ENCODE data around the gene DCUN1D2.

DNA sequence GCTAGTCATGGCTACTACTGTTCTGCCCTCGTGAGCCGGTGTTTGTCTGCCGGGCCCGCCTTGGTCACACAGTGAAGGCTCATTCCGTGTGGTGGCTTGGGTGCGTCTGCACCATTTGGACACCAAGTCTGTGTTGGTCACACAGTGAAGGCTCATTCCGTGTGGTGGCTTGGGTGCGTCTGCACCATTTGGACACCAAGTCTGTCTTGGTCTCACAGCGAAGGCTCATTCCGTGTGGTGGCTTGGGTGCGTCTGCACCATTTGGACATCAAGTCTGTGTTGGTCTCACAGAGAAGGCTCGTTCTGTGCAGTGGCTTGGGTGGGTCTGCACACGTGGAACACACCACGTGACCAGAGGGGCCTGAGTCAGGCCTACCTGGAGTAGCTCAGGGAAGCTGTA lies 29.0 kb upstream of the DCUN1D2 start:
- TF ChIP-seq, protein P1, sequence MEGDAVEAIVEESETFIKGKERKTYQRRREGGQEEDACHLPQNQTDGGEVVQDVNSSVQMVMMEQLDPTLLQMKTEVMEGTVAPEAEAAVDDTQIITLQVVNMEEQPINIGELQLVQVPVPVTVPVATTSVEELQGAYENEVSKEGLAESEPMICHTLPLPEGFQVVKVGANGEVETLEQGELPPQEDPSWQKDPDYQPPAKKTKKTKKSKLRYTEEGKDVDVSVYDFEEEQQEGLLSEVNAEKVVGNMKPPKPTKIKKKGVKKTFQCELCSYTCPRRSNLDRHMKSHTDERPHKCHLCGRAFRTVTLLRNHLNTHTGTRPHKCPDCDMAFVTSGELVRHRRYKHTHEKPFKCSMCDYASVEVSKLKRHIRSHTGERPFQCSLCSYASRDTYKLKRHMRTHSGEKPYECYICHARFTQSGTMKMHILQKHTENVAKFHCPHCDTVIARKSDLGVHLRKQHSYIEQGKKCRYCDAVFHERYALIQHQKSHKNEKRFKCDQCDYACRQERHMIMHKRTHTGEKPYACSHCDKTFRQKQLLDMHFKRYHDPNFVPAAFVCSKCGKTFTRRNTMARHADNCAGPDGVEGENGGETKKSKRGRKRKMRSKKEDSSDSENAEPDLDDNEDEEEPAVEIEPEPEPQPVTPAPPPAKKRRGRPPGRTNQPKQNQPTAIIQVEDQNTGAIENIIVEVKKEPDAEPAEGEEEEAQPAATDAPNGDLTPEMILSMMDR (conservative IDR thresholded peaks at IDR 0.05), result no peak
- TF ChIP-seq EZH2 (IDR thresholded peaks at IDR 0.05; ENCODE audit: low read depth), result no peak
